HL-60/S4 treated with phorbol 12-myristate 13-acetate at 8.2 ng/mL for 4 days and 3 days (cell line): ENCODE measurements around the gene MANEAL.

Source experiments
- in situ Hi-C: fragments of 300-500 bp; cut with MboI; formaldehyde crosslinking; loops from 2 replicates; pipeline ENCODE4 v1.15.0; 2022; ENCODE audit warnings: low sequenced_read_pairs

MANEAL gene

GRCh38 chr1:37825506-37825905 is 31.9 kb downstream of the MANEAL start:
- in situ Hi-C loops = no loop called here

DNA sequence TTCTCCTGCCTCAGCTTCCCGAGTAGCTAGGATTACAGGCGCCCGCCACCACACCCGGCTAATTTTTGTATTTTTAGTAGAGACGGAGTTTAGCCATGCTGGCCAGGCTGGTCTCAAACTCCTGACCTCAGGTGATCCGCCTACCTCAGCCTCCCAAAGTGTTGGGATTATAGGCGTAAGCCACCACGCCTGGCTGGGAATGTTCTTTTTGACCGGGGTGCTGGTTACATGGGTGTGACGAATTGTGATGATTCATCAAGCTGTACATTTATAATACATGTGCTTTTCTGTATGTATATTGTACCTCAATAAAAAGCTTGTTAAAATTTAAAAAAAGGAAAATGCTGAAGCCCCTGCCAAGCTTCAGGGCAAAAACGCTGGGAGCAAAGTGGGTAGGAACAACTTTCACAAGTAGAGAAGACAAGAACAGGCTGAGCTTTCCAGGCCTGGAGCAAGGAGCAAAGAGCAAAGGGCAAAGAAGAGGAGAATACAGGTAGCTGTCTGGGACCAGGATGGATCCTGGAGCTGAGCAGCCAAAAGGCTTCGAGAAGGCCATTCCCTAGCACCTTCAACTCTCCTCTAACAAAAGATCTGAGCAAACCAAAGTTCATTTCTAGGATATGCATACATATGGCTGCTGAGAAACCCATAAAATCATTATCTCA is 34.9 kb downstream of the MANEAL start:
- in situ Hi-C loops = no loop called here

- in situ Hi-C loops = no loop called here
These were observed 37.5 kb downstream of the MANEAL start for GRCh38 chr1:37831109-37831508.

DNA sequence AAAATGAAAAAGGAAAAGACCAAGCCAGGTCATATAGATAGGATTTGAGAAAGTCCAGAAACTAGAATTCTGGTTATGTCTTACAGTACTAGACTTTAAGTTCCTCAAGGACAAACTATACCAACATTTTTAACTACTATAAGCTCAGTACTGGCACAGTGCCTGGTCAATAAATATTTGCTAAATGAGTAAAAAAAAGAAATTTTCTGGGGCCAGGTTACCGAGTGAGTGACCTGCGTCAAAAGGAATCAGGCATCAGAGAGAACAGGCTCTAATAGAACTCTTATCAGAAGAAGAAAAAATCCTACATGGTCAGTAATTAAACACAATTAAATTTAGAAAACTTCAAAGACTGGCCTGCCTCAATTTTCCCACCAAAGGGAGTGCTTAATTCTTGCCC is 38.2 kb downstream of the MANEAL start:
- in situ Hi-C loops = no loop called here

DNA sequence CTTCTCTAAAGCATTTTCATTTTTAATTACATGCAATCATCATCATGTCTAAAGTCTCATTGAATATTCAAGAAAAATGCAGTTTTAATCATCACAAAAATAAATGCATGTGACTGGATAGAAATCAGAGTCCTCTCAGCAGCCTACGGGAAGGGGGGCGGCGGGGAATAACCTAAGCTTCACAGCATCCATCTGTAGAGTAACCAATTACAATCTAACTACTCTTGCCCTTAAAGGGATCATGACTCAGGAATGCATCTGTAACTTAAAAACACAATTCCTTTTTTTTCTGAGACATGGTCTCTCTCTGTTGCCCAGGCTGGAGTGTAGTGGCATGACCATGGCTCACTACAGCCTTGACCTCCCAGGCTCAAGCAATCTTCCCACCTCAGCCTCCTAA is 43.1 kb downstream of the MANEAL start:
- in situ Hi-C loops = no loop called here

DNA sequence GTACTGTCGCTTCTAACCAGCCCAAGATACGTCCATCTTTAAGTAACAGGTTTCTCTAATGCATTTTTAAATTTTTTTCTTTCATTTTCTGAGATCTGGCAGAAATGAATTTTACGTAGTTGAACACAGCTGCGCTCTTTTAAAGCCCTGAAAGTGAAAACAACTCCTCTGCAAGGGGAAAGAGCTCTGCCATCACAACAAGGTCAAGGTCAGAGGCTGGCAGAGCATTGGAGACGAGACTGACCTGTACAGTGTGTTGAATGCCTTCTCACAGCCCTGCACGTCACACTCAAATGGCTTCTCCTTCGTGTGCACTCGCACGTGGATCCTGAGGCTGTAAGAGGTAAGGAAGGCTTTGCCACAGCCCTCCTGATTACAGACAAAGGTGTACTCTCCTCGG is 46.0 kb downstream of the MANEAL start:
- in situ Hi-C loops = no loop called here

- in situ Hi-C loops = no loop called here
These were observed 47.1 kb downstream of the MANEAL start for GRCh38 chr1:37840711-37841110.

GRCh38 chr1:37841652-37842051 is 48.0 kb downstream of the MANEAL start:
- in situ Hi-C loops = no loop called here

DNA sequence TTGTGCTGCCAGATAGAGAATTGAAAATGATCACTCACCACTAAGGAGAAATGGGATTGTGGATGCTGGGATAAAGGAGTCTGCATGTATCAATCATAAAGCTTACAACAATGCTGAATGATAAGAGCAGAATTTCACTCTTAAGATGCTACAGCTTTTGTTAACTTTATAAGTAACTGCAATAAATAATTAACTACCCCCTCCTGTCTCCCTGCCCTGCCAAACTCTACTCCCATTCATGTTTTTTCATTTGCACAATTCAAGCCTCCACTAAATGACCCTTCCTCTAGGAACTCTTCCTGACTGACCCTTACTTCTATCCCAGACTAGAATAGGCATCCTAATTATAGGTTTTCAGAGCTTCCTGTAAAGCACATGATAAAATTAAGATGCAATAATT is 50.9 kb downstream of the MANEAL start:
- in situ Hi-C loops = no loop called here

DNA sequence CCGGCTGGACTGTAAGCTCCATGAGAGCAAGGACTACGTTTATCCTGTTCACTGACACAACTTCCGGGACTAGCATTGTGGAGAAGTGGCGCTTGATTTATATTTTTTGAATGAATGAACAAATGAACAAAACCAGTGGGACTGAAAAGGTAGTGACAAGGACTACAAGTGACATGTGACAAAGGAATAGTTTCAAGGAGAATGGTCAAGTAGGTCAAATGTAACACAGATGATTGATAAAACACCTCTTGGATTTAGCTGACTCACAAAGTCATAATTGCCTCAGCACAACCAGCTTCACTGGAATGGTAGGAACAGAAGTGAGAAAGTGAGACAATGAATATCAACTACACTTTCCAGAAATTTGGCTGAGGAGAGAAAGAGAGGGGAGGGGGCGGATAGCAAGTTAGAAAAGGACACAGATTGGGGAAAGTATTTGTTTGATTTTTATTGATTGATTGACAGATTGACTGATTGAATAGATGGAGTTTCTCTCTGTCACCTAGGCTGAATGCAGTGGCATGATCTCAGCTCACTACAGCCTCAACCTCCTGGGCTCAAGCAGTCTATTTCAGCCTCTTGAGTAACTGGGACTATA is 51.5 kb downstream of the MANEAL start:
- in situ Hi-C loops = no loop called here

DNA sequence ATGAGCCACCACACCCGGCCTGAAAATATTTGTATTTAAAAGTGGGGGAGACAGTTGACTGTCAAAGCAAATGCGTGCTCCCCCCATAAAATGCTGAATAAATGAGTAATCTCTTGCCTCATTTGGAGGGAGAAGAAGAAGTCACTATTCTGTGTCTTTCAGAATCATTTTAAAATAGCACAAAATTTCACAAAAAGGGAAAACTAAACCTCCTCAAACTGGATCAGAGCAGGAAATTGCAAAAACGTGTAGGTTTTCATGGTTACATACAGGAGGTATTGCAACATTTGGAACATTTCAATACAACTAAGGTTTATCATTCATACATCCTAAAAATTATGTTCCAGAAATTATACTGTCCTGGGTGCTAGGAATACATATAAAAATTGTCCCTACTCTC is 52.1 kb downstream of the MANEAL start:
- in situ Hi-C loops = no loop called here

GRCh38 chr1:37846647-37847339 is 53.1 kb downstream of the MANEAL start:
- in situ Hi-C loops = no loop called here

- in situ Hi-C loops = no loop called here
These were observed 55.8 kb downstream of the MANEAL start for GRCh38 chr1:37849480-37849879.

- in situ Hi-C loops = no loop called here
These were observed 56.8 kb downstream of the MANEAL start for GRCh38 chr1:37850352-37850955.
